Thymus (tissue), 11 donors: ENCODE data around the gene EFCAB8. TPM values are rescaled to one million over a fixed set of nuclear protein-coding genes. Genes with fewer than 3 reads are reported as not detected.

Source experiments
- DNase-seq, 9 donors: peaks; one replicate each; pipeline ENCODE4 v3.0.0-alpha.2; 2013; ENCODE audit warnings: low spot score in 9 of 9, low read depth in 6 of 9, missing footprints in 1 of 9
- H3K27ac ChIP-seq, 2 donors: one replicate each; pipeline ENCODE4 v1.5.1; 2013; ENCODE audit warnings: control low read depth in 1 of 2, low read depth in 1 of 2, low read length in 1 of 2, mild to moderate bottlenecking in 1 of 2, moderate library complexity in 1 of 2
- H3K27me3 ChIP-seq, 2 donors: one replicate each; pipeline ENCODE4 v1.5.1; 2013; ENCODE audit warnings: low read length in 1 of 2; ENCODE audit not compliant: control insufficient read depth in 2 of 2, insufficient read depth in 1 of 2
- H3K36me3 ChIP-seq, 2 donors: one replicate each; pipeline ENCODE4 v1.5.1; 2013; ENCODE audit warnings: low read length in 1 of 2, mild to moderate bottlenecking in 1 of 2, moderate library complexity in 1 of 2; ENCODE audit not compliant: control insufficient read depth in 2 of 2, insufficient read depth in 2 of 2
- H3K4me1 ChIP-seq, 2 donors: one replicate each; pipeline ENCODE4 v1.5.1; 2013; ENCODE audit warnings: low read length in 2 of 2; ENCODE audit not compliant: control insufficient read depth in 2 of 2, insufficient read depth in 2 of 2
- H3K4me3 ChIP-seq, 2 donors: one replicate each; pipeline ENCODE4 v1.5.1; 2013; ENCODE audit warnings: low read length in 2 of 2, control low read depth in 1 of 2, mild to moderate bottlenecking in 1 of 2
- H3K9me3 ChIP-seq, 2 donors: one replicate each; pipeline ENCODE4 v1.5.1; 2013; ENCODE audit warnings: low read length in 1 of 2, mild to moderate bottlenecking in 1 of 2; ENCODE audit not compliant: control insufficient read depth in 2 of 2, insufficient read depth in 1 of 2
- WGBS: extraction: QIAGEN DNeasy Blood & Tissue Kit; methylation state at CpG from one replicate; pipeline ENCODE4 v1.1.7; 2013; 5-methylcytosine and 5-hydroxymethylcytosine counted together
- polyA plus RNA-seq: library from polyadenylated mRNA; stranded (reverse); fragments of 200-250 nt; gene quantifications from one replicate; pipeline ENCODE4 v1.2.3, GENCODE V29; 2013
- total RNA-seq: library from RNA; stranded (reverse); fragments of 120-200 nt; gene quantifications from one replicate; pipeline ENCODE4 v1.2.4, GENCODE V29; 2013
- donor health status: healthy.

Gene EFCAB8
- total and polyA plus RNA-seq, 2 donors: 0.33 to 0.46 TPM

DNA sequence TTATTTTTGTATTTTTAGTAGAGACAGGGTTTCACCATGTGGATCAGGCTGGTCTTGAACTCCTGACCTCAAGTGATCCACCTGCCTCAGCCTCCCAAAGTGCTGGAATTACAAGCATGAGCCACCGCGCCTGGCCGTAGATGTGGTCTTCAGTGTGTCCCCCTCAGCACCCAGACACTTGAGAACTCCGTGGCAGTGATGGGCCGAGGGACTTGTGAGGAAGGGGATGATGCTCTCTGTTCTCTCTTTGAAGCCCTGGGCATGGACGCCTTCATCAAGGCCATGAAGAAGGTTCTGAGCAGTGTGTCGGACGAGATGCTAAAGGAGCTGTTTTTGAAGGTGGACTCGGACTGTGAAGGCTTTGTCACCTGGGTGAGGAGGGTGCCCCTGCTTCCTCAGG lies 16.9 kb downstream of the EFCAB8 start:
- Histone ChIP-seq H3K4me1 (peaks cover 0 to 4% of the 10 kb centered on the region in 2 donors), H3K4me3 (no peak overlapping the region), H3K36me3 (no peaks in the 10 kb centered on the region), H3K27me3 (no peaks in the 10 kb centered on the region), H3K27ac (no peak overlapping the region), H3K9me3 (no peaks in the 10 kb centered on the region)
- WGBS: 97% methylated on average over 9 of the region's 9 CpGs
- no peak for DNase-seq

DNA sequence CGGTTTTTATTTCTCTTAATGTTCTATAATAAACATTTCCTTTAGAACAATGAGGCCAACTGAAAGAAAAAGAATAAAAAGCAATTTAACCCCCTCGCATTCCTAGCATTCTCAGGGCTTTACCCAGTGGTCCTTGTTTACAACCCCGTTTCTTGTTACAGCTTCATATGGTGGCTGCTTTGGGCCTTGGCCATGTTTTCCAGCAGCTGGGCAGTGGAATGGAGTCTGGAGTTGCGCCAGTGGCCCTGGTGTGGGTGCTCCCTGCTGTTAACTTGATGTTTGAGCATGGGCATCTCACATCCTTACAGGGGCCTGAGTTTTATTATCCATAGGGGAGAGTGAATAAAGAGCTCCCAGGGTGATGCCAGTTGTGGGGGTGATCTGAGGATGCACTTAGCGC lies 18.8 kb downstream of the EFCAB8 start:
- 97% methylated on average over 5 of the region's 5 CpGs for WGBS
- no peaks in the 10 kb centered on the region for H3K9me3 ChIP-seq
- no peak overlapping the region for H3K27ac ChIP-seq
- H3K4me3 ChIP-seq: no peak overlapping the region
- H3K27me3 ChIP-seq: no peaks in the 10 kb centered on the region
- DNase-seq: no peak
- peaks cover 0 to 4% of the 10 kb centered on the region in 2 donors for H3K4me1 ChIP-seq
- no peaks in the 10 kb centered on the region for H3K36me3 ChIP-seq

DNA sequence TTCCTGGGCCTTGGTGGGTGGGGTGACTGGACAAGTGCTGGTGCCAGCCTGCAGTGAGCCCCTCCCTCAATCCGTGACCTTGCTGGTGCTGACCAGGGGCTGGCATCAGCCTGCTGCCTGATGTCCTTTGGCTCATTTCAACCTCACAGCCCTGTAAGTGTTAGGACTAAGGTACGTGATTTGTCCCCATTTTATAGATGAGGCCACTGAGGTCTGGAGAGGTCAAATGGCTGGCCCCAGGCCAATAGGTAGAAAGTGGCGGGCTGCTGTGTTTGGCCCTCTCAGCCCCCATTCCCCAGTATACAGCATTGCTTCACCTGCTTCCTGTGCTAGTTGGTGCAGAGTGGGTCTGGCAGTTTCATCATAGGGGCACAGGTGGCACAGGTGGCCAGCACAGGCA lies 20.1 kb downstream of the EFCAB8 start:
- Histone ChIP-seq H3K36me3 (no peaks in the 10 kb centered on the region), H3K4me3 (no peak overlapping the region), H3K27ac (no peak overlapping the region), H3K4me1 (peaks cover 0 to 4% of the 10 kb centered on the region in 2 donors), H3K27me3 (no peaks in the 10 kb centered on the region), H3K9me3 (no peaks in the 10 kb centered on the region)
- no peak for DNase-seq
- WGBS: over 99% methylated on average over 3 of the region's 3 CpGs

DNA sequence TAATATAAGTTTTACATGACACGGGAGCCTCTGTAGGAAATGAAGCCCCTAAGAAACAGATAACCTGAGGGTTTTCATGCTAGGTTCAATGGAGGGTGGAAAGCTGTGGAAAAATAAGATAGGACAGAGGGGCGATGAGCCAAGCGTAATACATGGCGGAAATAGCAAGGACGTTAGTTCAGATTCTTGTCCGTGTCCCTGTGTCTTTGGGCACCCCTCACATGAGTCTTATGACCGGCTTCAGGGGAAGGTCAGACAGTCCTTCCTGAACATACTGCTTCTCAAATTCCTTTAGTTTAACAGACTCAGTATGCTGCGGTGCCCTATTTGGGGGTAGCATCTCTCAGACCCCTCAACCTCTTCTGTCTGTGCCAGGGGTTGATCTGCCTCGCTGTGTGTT lies 20.8 kb downstream of the EFCAB8 start:
- no peak for DNase-seq
- H3K27ac ChIP-seq: no peak overlapping the region
- WGBS: 97% methylated on average over 9 of the region's 9 CpGs

DNA sequence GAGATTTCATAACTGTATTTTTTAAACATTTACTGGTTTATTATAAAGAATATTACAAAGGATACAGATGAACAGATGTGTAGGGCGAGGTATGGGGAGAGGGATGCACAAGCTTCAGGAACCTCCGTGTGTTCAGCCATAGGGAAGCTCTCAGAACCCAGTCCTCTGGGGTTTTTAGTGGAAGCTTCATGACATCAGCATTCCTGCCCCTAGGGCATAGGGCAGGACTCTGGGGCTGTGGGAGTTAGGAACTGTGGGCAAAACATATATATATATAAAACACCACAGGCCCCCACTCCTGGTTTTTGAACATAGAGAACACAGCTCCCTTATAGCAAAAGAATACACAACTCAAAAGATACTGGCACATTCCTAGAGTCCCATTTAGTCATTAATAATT lies 21.9 kb downstream of the EFCAB8 start:
- no peak overlapping the region for H3K4me3 ChIP-seq
- DNase-seq: no peak
- H3K36me3 ChIP-seq: no peaks in the 10 kb centered on the region
- no peak overlapping the region for H3K27ac ChIP-seq
- no peaks in the 10 kb centered on the region for H3K9me3 ChIP-seq
- WGBS: 96% methylated on average over 2 of the region's 2 CpGs
- no peaks in the 10 kb centered on the region for H3K4me1 ChIP-seq
- no peaks in the 10 kb centered on the region for H3K27me3 ChIP-seq

More for the DNA sequence above, 20.8 kb downstream of the EFCAB8 start:
- no peak overlapping the region for H3K4me3 ChIP-seq
- peaks cover 0 to 4% of the 10 kb centered on the region in 2 donors for H3K4me1 ChIP-seq
- no peaks in the 10 kb centered on the region for H3K27me3 ChIP-seq
- no peaks in the 10 kb centered on the region for H3K9me3 ChIP-seq
- no peaks in the 10 kb centered on the region for H3K36me3 ChIP-seq

DNA sequence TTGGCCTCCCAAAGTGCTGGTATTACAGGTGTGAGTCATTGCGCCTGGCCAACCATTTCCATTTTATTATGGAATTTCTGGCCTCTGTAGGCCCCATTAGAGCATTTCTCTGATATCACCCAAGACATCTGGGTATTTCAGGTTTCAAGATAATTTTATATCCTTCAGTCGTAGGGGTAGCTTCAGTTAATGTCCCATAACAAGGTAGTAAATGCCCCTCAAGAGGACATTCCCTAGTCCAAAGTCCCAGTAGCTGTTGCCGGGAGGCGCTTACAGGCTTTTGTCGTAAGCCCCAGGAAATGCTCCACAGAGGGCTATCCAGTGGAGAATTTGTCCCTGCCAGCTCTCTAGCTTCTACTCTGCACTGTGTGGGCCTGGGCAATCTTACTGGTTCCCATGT lies 24.4 kb downstream of the EFCAB8 start:
- DNase-seq: no peak
- no peak overlapping the region for H3K4me3 ChIP-seq
- no peak overlapping the region for H3K27ac ChIP-seq
- WGBS: 87% methylated on average over 5 of the region's 5 CpGs
- H3K4me1 ChIP-seq: no peaks in the 10 kb centered on the region
- peaks cover 0 to 3% of the 10 kb centered on the region in 2 donors for H3K36me3 ChIP-seq
- no peaks in the 10 kb centered on the region for H3K9me3 ChIP-seq
- H3K27me3 ChIP-seq: no peaks in the 10 kb centered on the region

DNA sequence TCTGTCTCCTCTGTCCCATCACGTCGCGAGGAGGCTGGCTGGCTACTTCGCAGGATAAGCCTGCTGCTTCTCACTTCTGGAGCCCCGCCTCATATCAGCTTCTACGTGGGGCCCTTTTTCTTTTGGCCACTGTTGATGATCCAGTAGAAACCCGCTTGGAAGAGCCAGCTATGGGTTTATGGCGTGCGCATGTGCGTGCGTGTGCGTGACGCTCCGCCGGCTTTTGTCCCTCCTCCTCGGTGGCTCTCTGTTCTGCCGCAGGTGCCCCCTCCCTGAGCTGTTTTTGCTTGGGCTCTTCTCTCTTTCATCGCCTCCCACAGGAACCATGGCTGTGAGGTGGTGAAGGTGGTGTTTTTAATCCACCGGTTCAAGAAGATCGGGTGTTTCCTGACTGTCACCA lies 26.5 kb downstream of the EFCAB8 start:
- Histone ChIP-seq H3K36me3 (peaks cover 0 to 3% of the 10 kb centered on the region in 2 donors), H3K27ac (no peak overlapping the region), H3K4me1 (no peaks in the 10 kb centered on the region), H3K4me3 (no peak overlapping the region), H3K9me3 (no peaks in the 10 kb centered on the region), H3K27me3 (no peaks in the 10 kb centered on the region)
- DNase-seq: no peak
- WGBS: 94% methylated on average over 20 of the region's 20 CpGs

DNA sequence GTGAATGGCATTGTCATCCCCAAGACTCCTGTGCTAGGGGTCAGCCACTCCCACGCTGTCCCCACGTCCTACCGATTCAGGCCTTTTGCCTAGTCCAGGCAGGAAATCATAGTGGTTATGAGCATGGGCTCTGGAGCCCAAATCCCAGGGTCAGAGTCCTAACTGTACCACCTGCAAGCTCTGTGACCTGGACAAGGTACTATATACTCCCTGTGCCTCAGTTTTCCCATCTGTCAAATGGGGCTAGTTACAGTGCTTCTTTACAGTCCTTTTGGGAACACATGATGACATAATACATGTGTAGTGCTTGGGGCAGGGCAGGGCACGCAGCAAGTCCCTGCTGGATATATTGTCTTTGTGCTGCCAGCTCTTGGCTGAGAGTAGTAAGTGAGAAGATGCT lies 27.2 kb downstream of the EFCAB8 start:
- no peak for DNase-seq
- Histone ChIP-seq H3K4me3 (no peak overlapping the region), H3K36me3 (peaks cover 0 to 3% of the 10 kb centered on the region in 2 donors), H3K4me1 (no peaks in the 10 kb centered on the region), H3K9me3 (no peaks in the 10 kb centered on the region), H3K27me3 (no peaks in the 10 kb centered on the region), H3K27ac (no peak overlapping the region)
- WGBS: 97% methylated on average over 4 of the region's 4 CpGs

DNA sequence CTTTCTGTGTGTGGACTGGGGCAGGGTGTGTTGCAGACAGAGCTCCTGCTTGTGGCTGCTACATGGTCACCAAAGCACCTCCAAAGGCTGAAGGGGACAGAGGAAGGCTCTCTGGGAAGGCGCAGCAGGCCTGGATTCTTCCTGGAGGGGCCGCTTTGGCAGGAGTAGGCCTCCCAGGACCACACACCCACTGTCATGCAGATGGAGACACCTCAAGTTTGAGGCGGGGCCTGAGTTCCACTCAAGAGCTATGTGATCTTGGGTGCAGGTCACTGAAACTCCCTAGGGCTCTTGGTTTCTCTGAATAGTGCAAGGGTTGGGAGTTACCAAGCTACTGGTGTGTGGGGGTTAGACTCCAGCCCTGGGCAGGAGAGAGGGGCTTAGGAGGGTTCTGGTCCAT lies 27.9 kb downstream of the EFCAB8 start:
- no peak overlapping the region for H3K4me3 ChIP-seq
- WGBS: 65% methylated on average over 3 of the region's 3 CpGs
- H3K27ac ChIP-seq: no peak overlapping the region

DNA sequence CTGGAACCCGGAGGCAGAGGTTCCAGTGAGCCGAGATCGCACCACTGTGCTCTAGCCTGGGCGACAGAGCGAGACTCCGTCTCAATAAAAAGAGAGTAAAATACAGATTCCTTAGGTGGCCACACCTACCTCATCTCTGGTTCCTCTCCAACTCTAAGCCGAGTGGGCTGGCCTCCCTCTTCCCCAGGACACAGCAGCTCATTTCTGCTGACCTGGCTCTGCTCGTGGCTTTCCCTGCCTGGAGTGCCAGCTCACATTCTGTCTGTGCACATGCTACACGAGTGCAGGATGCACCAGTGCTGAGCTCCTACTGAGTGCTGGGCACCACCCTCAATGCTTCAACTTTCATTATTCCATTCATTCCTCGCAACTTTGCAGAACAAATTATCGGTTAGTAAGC lies 28.8 kb downstream of the EFCAB8 start:
- WGBS: 95% methylated on average over 11 of the region's 11 CpGs
- Histone ChIP-seq H3K4me1 (no peaks in the 10 kb centered on the region), H3K27me3 (no peaks in the 10 kb centered on the region), H3K4me3 (no peak overlapping the region), H3K36me3 (peaks cover 0 to 3% of the 10 kb centered on the region in 2 donors), H3K27ac (no peak overlapping the region), H3K9me3 (no peaks in the 10 kb centered on the region)
- DNase-seq: no peak

More for the DNA sequence above, 27.9 kb downstream of the EFCAB8 start:
- H3K27me3 ChIP-seq: no peaks in the 10 kb centered on the region
- no peaks in the 10 kb centered on the region for H3K9me3 ChIP-seq
- no peaks in the 10 kb centered on the region for H3K4me1 ChIP-seq
- H3K36me3 ChIP-seq: peaks cover 0 to 3% of the 10 kb centered on the region in 2 donors
- DNase-seq: no peak
